ENCODE measurements around the gene CA9.
A peak's percentile ranks its signal among the peaks of the same experiment; 100 is the strongest.

Gene CA9

GRCh38 chr9:35691757-35692301 lies 18.1 kb downstream of the CA9 start:
- no peak for DNase-seq (ENCODE audit: low spot score)

- DNase-seq (ENCODE audit: low spot score), result no peak
These were observed 22.2 kb downstream of the CA9 start for GRCh38 chr9:35695943-35696401.

GRCh38 chr9:35696520-35697215 lies 22.9 kb downstream of the CA9 start:
- peak; percentile 59 for DNase-seq (ENCODE audit: low spot score)

GRCh38 chr9:35697486-35697885 lies 23.8 kb downstream of the CA9 start:
- no peak for DNase-seq (ENCODE audit: low spot score)

- no peak for DNase-seq (ENCODE audit: low spot score)
These were observed 24.5 kb downstream of the CA9 start for GRCh38 chr9:35698231-35698630.

GRCh38 chr9:35700031-35700430 lies 26.3 kb downstream of the CA9 start:
- DNase-seq (ENCODE audit: low spot score), result no peak

GRCh38 chr9:35700942-35701341 lies 27.2 kb downstream of the CA9 start:
- no peak for DNase-seq (ENCODE audit: low spot score)

- no peak for DNase-seq (ENCODE audit: low spot score)
These were observed 29.0 kb downstream of the CA9 start for GRCh38 chr9:35702696-35703095.

GRCh38 chr9:35703906-35704672 lies 30.4 kb downstream of the CA9 start:
- DNase-seq (ENCODE audit: low spot score), result no peak

- no peak for DNase-seq (ENCODE audit: low spot score)
These were observed 31.6 kb downstream of the CA9 start for GRCh38 chr9:35705372-35705771.

- no peak for DNase-seq (ENCODE audit: low spot score)
These were observed 32.2 kb downstream of the CA9 start for GRCh38 chr9:35705836-35706430.

GRCh38 chr9:35706951-35707350 lies 33.2 kb downstream of the CA9 start:
- DNase-seq (ENCODE audit: low spot score), result no peak

- DNase-seq (ENCODE audit: low spot score), result no peak
These were observed 34.4 kb downstream of the CA9 start for GRCh38 chr9:35708146-35708545.

- DNase-seq (ENCODE audit: low spot score), result no peak
These were observed 37.2 kb downstream of the CA9 start for GRCh38 chr9:35710818-35711500.

- no peak for DNase-seq (ENCODE audit: low spot score)
These were observed 38.0 kb downstream of the CA9 start for GRCh38 chr9:35711501-35712428.

GRCh38 chr9:35712762-35713400 lies 39.2 kb downstream of the CA9 start:
- DNase-seq (ENCODE audit: low spot score), result no peak

- no peak for DNase-seq (ENCODE audit: low spot score)
These were observed 39.9 kb downstream of the CA9 start for GRCh38 chr9:35713578-35713977.

GRCh38 chr9:35714123-35714522 lies 40.4 kb downstream of the CA9 start:
- DNase-seq (ENCODE audit: low spot score), result no peak

GRCh38 chr9:35714579-35715252 lies 41.0 kb downstream of the CA9 start:
- no peak for DNase-seq (ENCODE audit: low spot score)

GRCh38 chr9:35716230-35716629 lies 42.5 kb downstream of the CA9 start:
- peak; percentile 51 for DNase-seq (ENCODE audit: low spot score)
